H1 (cell line): ENCODE data around the gene TMEM117. TPM values are rescaled to one million over a fixed set of nuclear protein-coding genes. Genes with fewer than 3 reads are reported as not detected.

Source experiments
- ASH2L ChIP-seq: fragments of 200-600, 300-600 bp; sonication (generic); IDR thresholded peaks from one replicate; pipeline ENCODE4 v1.7.1; 2017; ENCODE audit warnings: low read length
- POLR2AphosphoS5 ChIP-seq: IDR thresholded peaks from 2 replicates; pipeline ENCODE4 v1.6.1; 2011; ENCODE audit warnings: low read depth, low read length
- SP2 ChIP-seq: IDR thresholded peaks from 2 replicates; pipeline ENCODE4 v1.6.1; 2012; ENCODE audit warnings: mild to moderate bottlenecking, low read length, inconsistent platforms
- SRF ChIP-seq: IDR thresholded peaks from 2 replicates; pipeline ENCODE4 v1.6.1; 2011; ENCODE audit warnings: mild to moderate bottlenecking, low read depth, low read length, moderate library complexity
- TEAD4 ChIP-seq: IDR thresholded peaks from 2 replicates; pipeline ENCODE4 v1.6.1; 2012; ENCODE audit warnings: low read depth, low read length, inconsistent platforms, mixed read lengths
- polyA plus RNA-seq, 7 experiments: library from polyadenylated mRNA; depleted of rRNA in 3 of 7; stranded (reverse) in 5 of 7; unstranded in 2 of 7; fragments of >200 nt in 5 of 7; fragments of 200-250 nt in 2 of 7; gene quantifications; 1 replicate in 5 of 7; 2 replicates in 1 of 7; 4 replicates in 1 of 7; pipeline versions ENCODE4 v1.2.1 to v1.2.3, GENCODE V29; 2011 to 2013; ENCODE audit warnings: missing spikeins in 2 of 7, mixed read lengths in 2 of 7
- total RNA-seq: library from RNA; stranded (reverse); fragmentation: NEBNext Ultra II Directional; extraction: Animal tissue kit (Norgen Biotek cat#: 25700); gene quantifications from 2 replicates; pipeline ENCODE4 v1.2.1, GENCODE V29; 2021
- TF ChIP-seq, protein P1 (sequence below), 3 experiments: IDR thresholded peaks; 1 replicate in 2 of 3; 2 replicates in 1 of 3; pipeline versions ENCODE4 v1.5.1 to v1.6.1; 2011; ENCODE audit warnings: low read length in 3 of 3, mild to moderate bottlenecking in 3 of 3, inconsistent platforms in 2 of 3, low read depth in 1 of 3, moderate library complexity in 1 of 3; ENCODE audit not compliant: insufficient read depth in 1 of 3; ENCODE audit errors: control extremely low read depth in 1 of 3
- TF ChIP-seq, protein P2 (sequence below): IDR thresholded peaks from 2 replicates; pipeline ENCODE4 v1.6.1; 2012; ENCODE audit warnings: low read length, inconsistent platforms

Gene TMEM117
- total and polyA plus RNA-seq, 2 of the 8 experiments (the other 6 are each of a cell fraction or from before 2014, with no cell fraction given) = 0.80 to 1.4 TPM

DNA sequence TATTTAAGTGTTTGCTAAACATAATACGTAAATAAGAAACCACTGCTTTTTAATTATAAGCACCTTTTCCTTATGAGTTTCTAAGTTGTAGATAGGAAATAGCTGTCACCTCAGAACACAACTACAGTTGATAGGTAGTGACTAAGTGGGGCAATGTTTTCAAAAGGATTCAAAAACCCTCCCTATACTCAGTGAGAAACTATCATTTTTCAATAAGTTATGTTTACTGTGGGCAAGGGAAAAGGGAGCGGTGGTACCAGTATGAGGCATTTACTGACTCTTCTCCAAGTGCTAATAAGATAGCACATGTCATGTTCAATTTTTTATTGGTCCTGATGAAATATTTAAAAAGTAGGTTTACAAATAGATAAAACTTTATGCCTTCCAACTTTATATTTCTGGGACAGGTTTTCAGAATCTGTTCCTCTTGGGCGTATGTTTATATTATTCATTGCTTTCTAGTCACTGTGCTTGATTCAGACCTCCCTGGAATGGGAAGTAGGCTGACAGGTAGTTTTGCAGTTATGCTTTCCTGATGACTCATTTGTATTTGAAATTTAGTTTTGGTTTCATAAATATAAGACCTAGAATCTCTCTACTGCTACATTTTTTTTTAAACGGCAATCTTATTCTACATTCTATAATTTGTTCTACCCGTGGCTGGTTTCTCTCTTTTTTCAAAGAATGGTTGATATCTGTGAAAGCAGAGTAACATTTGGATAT is 153.1 kb downstream of the TMEM117 start (continued):
- TF ChIP-seq, protein P1, sequence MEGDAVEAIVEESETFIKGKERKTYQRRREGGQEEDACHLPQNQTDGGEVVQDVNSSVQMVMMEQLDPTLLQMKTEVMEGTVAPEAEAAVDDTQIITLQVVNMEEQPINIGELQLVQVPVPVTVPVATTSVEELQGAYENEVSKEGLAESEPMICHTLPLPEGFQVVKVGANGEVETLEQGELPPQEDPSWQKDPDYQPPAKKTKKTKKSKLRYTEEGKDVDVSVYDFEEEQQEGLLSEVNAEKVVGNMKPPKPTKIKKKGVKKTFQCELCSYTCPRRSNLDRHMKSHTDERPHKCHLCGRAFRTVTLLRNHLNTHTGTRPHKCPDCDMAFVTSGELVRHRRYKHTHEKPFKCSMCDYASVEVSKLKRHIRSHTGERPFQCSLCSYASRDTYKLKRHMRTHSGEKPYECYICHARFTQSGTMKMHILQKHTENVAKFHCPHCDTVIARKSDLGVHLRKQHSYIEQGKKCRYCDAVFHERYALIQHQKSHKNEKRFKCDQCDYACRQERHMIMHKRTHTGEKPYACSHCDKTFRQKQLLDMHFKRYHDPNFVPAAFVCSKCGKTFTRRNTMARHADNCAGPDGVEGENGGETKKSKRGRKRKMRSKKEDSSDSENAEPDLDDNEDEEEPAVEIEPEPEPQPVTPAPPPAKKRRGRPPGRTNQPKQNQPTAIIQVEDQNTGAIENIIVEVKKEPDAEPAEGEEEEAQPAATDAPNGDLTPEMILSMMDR (IDR thresholded peaks at IDR 0.05; ENCODE audit: control extremely low read depth in 1 of 3, insufficient read depth in 1 of 3, low read depth in 1 of 3, low read length in 3 of 3) = no peak
- TF ChIP-seq POLR2AphosphoS5 = no peak
- TF ChIP-seq SP2 = no peak
- no peak for TF ChIP-seq TEAD4
- TF ChIP-seq, protein P2, sequence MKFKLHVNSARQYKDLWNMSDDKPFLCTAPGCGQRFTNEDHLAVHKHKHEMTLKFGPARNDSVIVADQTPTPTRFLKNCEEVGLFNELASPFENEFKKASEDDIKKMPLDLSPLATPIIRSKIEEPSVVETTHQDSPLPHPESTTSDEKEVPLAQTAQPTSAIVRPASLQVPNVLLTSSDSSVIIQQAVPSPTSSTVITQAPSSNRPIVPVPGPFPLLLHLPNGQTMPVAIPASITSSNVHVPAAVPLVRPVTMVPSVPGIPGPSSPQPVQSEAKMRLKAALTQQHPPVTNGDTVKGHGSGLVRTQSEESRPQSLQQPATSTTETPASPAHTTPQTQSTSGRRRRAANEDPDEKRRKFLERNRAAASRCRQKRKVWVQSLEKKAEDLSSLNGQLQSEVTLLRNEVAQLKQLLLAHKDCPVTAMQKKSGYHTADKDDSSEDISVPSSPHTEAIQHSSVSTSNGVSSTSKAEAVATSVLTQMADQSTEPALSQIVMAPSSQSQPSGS = no peak
- TF ChIP-seq SRF = no peak
- TF ChIP-seq ASH2L = no peak
